ENCODE measurements around the gene ARHGEF4. TPM values are rescaled to one million over a fixed set of nuclear protein-coding genes. Genes with fewer than 3 reads are reported as not detected.
A peak's percentile ranks its signal among the peaks of the same experiment; 100 is the strongest.

Gene ARHGEF4
- total and polyA plus RNA-seq, 10 of the 15 experiments (the other 5 are each of a cell fraction or from before 2014, with no cell fraction given), result 0.02 to 0.24 (median 0.16) TPM; not detected in 6

GRCh38 chr2:130797493-130798435 lies 39.0 kb upstream of the ARHGEF4 start (continued):
- TF ChIP-seq IRF3 (IDR thresholded peaks at IDR 0.05), result no peak
- no peak for TF ChIP-seq POLR2AphosphoS5 (IDR thresholded peaks at IDR 0.05; ENCODE audit: low read length)
- TF ChIP-seq SREBF1 (IDR thresholded peaks at IDR 0.05; ENCODE audit: low read length), result no peak
- no peak for TF ChIP-seq RB1 (IDR thresholded peaks at IDR 0.05; ENCODE audit: borderline replicate concordance)
- no peak for TF ChIP-seq FOXM1 (IDR thresholded peaks at IDR 0.05; ENCODE audit: low read depth, low read length)
- TF ChIP-seq CEBPB (IDR thresholded peaks at IDR 0.05; ENCODE audit: borderline replicate concordance in 1 of 2, low read depth in 2 of 2, low read length in 2 of 2), result no peak
- TF ChIP-seq NR2C2 (IDR thresholded peaks at IDR 0.05; ENCODE audit: borderline replicate concordance, control insufficient read depth, insufficient read length, low read depth), result no peak
- TF ChIP-seq MXI1 (IDR thresholded peaks at IDR 0.05; ENCODE audit: low read depth, low read length), result peak; percentile 22; the same call in 1 of the 2 replicates
- peak; percentile 24 to 70; a peak in 2 of 4 replicates for TF ChIP-seq BHLHE40 (IDR thresholded peaks at IDR 0.05; ENCODE audit: borderline replicate concordance in 1 of 2, low read depth in 2 of 2, low read length in 1 of 2)
- peak; percentile 72; the same call in 1 of the 2 replicates for TF ChIP-seq ZNF207 (IDR thresholded peaks at IDR 0.05; ENCODE audit: borderline replicate concordance)
- peak; percentile 9; the same call in 1 of the 2 replicates for TF ChIP-seq CREB1 (IDR thresholded peaks at IDR 0.05; ENCODE audit: low read depth)
- TF ChIP-seq ELK1 (IDR thresholded peaks at IDR 0.05; ENCODE audit: low read depth, low read length), result no peak; the same call in none of the 2 replicates
- TF ChIP-seq TCF7 (IDR thresholded peaks at IDR 0.05; ENCODE audit: borderline replicate concordance), result no peak
- no peak for TF ChIP-seq MTA3 (IDR thresholded peaks at IDR 0.05; ENCODE audit: borderline replicate concordance, low read length)
- no peak for TF ChIP-seq ZNF217 (IDR thresholded peaks at IDR 0.05)
- no peak for TF ChIP-seq HDAC6 (IDR thresholded peaks at IDR 0.05; ENCODE audit: unreplicated experiment)
